Fibroblast of lung (primary cell): ENCODE measurements around the gene MYBPC2. TPM values are rescaled to one million over a fixed set of nuclear protein-coding genes. Genes with fewer than 3 reads are reported as not detected.

Source experiments
- DNase-seq, 2 donors: peaks; one replicate each; pipeline versions ENCODE4 v3.0.0 to v3.0.0-alpha.2; 2010; ENCODE audit warnings: low read depth in 2 of 2
- H2AFZ ChIP-seq: 2 replicates; pipeline ENCODE4 v1.5.1; 2012; ENCODE audit warnings: low read length, control low read depth, inconsistent platforms
- H3K27ac ChIP-seq: 2 replicates; pipeline ENCODE4 v1.5.1; 2011; ENCODE audit warnings: low read length, control low read depth; ENCODE audit not compliant: insufficient read depth
- H3K27me3 ChIP-seq: 2 replicates; pipeline ENCODE4 v1.5.1; 2011; ENCODE audit warnings: mild to moderate bottlenecking, low read length; ENCODE audit not compliant: control insufficient read depth, insufficient read depth
- H3K36me3 ChIP-seq: 2 replicates; pipeline ENCODE4 v1.5.1; 2011; ENCODE audit warnings: low read length; ENCODE audit not compliant: control insufficient read depth, insufficient read depth
- H3K4me1 ChIP-seq: 2 replicates; pipeline ENCODE4 v1.5.1; 2011; ENCODE audit warnings: low read length; ENCODE audit not compliant: control insufficient read depth, insufficient read depth; ENCODE audit errors: extremely low read depth
- H3K4me2 ChIP-seq: 2 replicates; pipeline ENCODE4 v1.5.1; 2011; ENCODE audit warnings: low read length, control low read depth; ENCODE audit not compliant: insufficient read depth; ENCODE audit errors: extremely low read depth
- H3K4me3 ChIP-seq, 4 experiments: fragments of 200-600 bp in 1 of 4; sonication (generic) in 1 of 4; replicated peaks in 1 of 4; 2 replicates each; pipeline ENCODE4 v1.5.1; 2011 to 2016; ENCODE audit warnings: low read length in 4 of 4, low read depth in 3 of 4, mild to moderate bottlenecking in 3 of 4, control low read depth in 2 of 4, inconsistent platforms in 1 of 4, mixed read lengths in 1 of 4; ENCODE audit not compliant: insufficient read depth in 1 of 4; ENCODE audit errors: control extremely low read depth in 1 of 4
- H3K79me2 ChIP-seq: 2 replicates; pipeline ENCODE4 v1.5.1; 2012; ENCODE audit warnings: mild to moderate bottlenecking, low read length, inconsistent platforms; ENCODE audit not compliant: control insufficient read depth, insufficient read depth
- H3K9ac ChIP-seq: 2 replicates; pipeline ENCODE4 v1.5.1; 2011; ENCODE audit warnings: mild to moderate bottlenecking, low read length, control low read depth; ENCODE audit not compliant: insufficient read depth
- H3K9me3 ChIP-seq: 2 replicates; pipeline ENCODE4 v1.5.1; 2012; ENCODE audit warnings: low read depth, low read length; ENCODE audit not compliant: control insufficient read depth, insufficient read depth
- H4K20me1 ChIP-seq: 2 replicates; pipeline ENCODE4 v1.5.1; 2011; ENCODE audit warnings: low read length; ENCODE audit not compliant: control insufficient read depth, insufficient read depth; ENCODE audit errors: extremely low read depth
- CTCF ChIP-seq, 2 donors: IDR thresholded peaks in 1 of 2; conservative IDR thresholded peaks in 1 of 2; 1 replicate in 1 of 2; 2 replicates in 1 of 2; pipeline ENCODE4 v1.5.1; 2011 to 2012; ENCODE audit warnings: low read length in 2 of 2, control low read depth in 1 of 2, inconsistent platforms in 1 of 2, low read depth in 1 of 2, mild to moderate bottlenecking in 1 of 2
- EZH2 ChIP-seq: IDR thresholded peaks from 2 replicates; pipeline ENCODE4 v1.5.1; 2012; ENCODE audit warnings: low read length, control low read depth, mild to moderate bottlenecking; ENCODE audit errors: missing control alignments
- polyA plus RNA-seq, 2 donors: library from polyadenylated mRNA; depleted of rRNA in 1 of 2; stranded (reverse) in 1 of 2; unstranded in 1 of 2; fragments of >200 nt; gene quantifications; 2 replicates each; pipeline ENCODE4 v1.2.1, GENCODE V29; 2011 to 2012; ENCODE audit warnings: missing spikeins in 1 of 2
- total RNA-seq: library from RNA; depleted of rRNA; stranded (reverse); fragments of >200 nt; gene quantifications from 2 replicates; pipeline ENCODE4 v1.2.1, GENCODE V29; 2014

Gene MYBPC2
- total and polyA plus RNA-seq, 2 donors (not counting 1 experiment from before 2014, with no cell fraction given) = under 0.01 TPM; not detected in 1

- DNase-seq = peak; percentile 93 to 97
- Histone ChIP-seq H3K9ac (peak within 1 kb of the TSS; percentile 80), H4K20me1 (no peaks in the 10 kb centered on the region), H3K36me3 (peaks cover 22% of the 10 kb centered on the region), H3K4me3 (peak within 1 kb of the TSS; percentile 36 to 80 (median 60)), H2AFZ (peak within 1 kb of the TSS; percentile 19), H3K4me2 (peak within 1 kb of the TSS; percentile 99), H3K9me3 (no peaks in the 10 kb centered on the region), H3K27ac (peak within 1 kb of the TSS; percentile 82), H3K79me2 (peaks cover 21% of the 10 kb centered on the region), H3K27me3 (no peaks in the 10 kb centered on the region), H3K4me1 (peaks cover 2% of the 10 kb centered on the region)
- TF ChIP-seq CTCF (conservative IDR thresholded peaks at IDR 0.05 in 1 of 2, IDR thresholded peaks at IDR 0.05 in 1 of 2; ENCODE audit: low read depth in 1 of 2, low read length in 2 of 2) = no peak
- TF ChIP-seq EZH2 = no peak
These were observed 48.6 kb upstream of the MYBPC2 start, which contains the start of gene POLD1 for GRCh38 chr19:50383852-50384684. Gene POLD1, plus strand, starts transcription at chr19:50384347. Its CDS starts 14,505 bp downstream, at chr19:50398852.

- H3K36me3 ChIP-seq = peaks cover 19% of the 10 kb centered on the region
- H3K9me3 ChIP-seq = no peaks in the 10 kb centered on the region
- no peaks in the 10 kb centered on the region for H4K20me1 ChIP-seq
- peak overlapping the region; percentile 99 for H3K4me2 ChIP-seq
- peak overlapping the region; percentile 82 for H3K27ac ChIP-seq
- DNase-seq = peak in 1 of 2 donors; percentile 48
- peak overlapping the region; percentile 80 for H3K9ac ChIP-seq
- no peaks in the 10 kb centered on the region for H3K27me3 ChIP-seq
- peak overlapping the region; percentile 0 for H2AFZ ChIP-seq
- TF ChIP-seq CTCF (conservative IDR thresholded peaks at IDR 0.05 in 1 of 2, IDR thresholded peaks at IDR 0.05 in 1 of 2; ENCODE audit: low read depth in 1 of 2, low read length in 2 of 2) (no peak), EZH2 (no peak)
- H3K4me3 ChIP-seq = peak overlapping the region; percentile 36 to 80 (median 60)
- peaks cover 24% of the 10 kb centered on the region for H3K79me2 ChIP-seq
- peaks cover 2% of the 10 kb centered on the region for H3K4me1 ChIP-seq
These were observed 47.8 kb upstream of the MYBPC2 start for GRCh38 chr19:50384685-50385535.
